GM18868 (cell line): ENCODE results near the gene CHMP6.

Experiments
- ATAC-seq: cut with Tn5 transposase; IDR thresholded peaks from one replicate; pipeline ENCODE4 v1.9.1; 2021; ENCODE audit warnings: mild to moderate bottlenecking, moderate library complexity; ENCODE audit not compliant: unreplicated experiment

The CHMP6 gene

GRCh38 chr17:80991645-80992076 lies at the start of gene CHMP6:
TSS of gene CHMP6 (plus strand) at chr17:80991841. CDS start at chr17:80991919, 78 bp downstream.
- ATAC-seq = no peak

GRCh38 chr17:80942423-80943345 lies 49.0 kb upstream of the CHMP6 start:
- ATAC-seq = no peak

DNA sequence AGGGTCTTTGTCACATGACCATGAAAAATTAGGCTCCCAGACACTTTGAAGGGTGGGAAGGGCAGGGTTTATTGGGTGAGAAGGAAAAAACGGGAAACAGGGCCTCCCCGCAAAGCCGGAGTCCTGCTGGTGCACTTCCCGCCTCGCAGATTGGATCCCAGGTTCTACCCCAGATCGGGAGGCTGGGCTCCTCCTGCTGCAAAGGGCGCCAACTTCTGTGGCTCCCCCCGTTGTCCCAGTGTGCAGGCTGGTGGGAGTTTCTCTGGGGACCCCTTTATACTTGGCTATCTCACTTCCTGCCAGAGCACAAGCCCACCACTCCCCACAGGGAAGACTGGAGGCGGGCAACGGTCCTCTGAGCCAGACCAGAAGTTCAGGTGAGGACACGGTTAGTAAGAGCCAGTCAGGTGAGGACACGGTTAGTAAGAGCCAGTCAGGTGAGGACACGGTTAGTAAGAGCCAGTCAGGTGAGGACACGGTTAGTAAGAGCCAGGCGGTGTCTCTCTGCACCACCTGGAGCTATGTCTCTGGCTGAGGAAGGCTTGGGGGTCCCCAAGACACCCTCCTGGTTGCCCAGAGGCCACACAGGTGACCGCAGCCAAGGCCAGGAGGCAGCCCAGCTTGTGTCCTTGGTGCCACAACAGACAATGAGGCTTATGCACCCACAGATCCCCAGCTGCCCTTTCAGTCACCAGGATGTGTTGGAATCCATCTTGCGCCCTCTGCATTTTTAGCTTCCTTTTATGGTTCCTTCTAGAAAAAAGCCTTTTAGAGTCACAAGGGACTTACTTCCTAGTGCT lies 48.1 kb upstream of the CHMP6 start:
- no peak for ATAC-seq

DNA sequence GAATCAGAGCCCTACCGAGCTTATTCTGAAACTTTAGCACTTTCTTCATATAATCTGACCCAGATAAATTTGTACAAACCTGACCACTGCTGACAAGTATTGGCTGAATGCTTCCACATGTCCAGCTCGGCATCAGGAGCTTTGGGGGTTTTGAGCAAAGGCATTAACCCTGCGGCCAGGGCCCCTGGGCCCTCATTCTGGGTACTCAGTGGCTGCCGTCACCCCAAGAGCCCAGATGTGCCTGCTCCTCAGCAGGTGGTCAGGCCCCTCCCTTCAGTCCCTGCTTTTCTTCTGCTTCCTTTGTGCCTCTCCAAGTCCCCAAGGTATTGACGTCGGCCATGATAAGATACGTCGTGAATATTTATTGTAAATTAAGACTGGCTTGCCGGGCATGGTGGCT lies 47.3 kb upstream of the CHMP6 start:
- ATAC-seq = no peak

- ATAC-seq = no peak
Observed at GRCh38 chr17:80945736-80946135, 45.9 kb upstream of the CHMP6 start.

DNA sequence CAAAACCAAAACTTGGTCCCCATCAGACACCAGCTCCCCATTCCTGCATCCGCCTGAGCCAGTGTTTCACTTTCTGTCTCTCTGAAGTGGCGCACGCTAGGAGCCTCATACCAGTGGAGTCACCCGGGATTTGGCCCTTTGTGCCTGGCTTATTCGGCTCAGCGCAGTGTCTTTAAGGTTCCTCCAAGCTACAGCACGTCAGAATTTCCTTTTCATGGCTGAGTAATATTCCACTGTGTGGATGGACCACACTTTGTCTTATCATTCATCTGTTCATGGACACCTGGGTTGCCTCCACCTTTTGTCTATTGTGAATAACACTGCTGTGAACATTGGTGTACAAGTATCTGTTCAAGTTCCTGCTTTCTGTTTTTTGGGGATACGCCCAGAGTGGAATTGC lies 45.2 kb upstream of the CHMP6 start:
- no peak for ATAC-seq

GRCh38 chr17:80947200-80947940 lies 44.3 kb upstream of the CHMP6 start:
- ATAC-seq = no peak

- no peak for ATAC-seq
Observed at GRCh38 chr17:80948019-80948975, 43.3 kb upstream of the CHMP6 start.

GRCh38 chr17:80948976-80949450 lies 42.6 kb upstream of the CHMP6 start:
- ATAC-seq = no peak

DNA sequence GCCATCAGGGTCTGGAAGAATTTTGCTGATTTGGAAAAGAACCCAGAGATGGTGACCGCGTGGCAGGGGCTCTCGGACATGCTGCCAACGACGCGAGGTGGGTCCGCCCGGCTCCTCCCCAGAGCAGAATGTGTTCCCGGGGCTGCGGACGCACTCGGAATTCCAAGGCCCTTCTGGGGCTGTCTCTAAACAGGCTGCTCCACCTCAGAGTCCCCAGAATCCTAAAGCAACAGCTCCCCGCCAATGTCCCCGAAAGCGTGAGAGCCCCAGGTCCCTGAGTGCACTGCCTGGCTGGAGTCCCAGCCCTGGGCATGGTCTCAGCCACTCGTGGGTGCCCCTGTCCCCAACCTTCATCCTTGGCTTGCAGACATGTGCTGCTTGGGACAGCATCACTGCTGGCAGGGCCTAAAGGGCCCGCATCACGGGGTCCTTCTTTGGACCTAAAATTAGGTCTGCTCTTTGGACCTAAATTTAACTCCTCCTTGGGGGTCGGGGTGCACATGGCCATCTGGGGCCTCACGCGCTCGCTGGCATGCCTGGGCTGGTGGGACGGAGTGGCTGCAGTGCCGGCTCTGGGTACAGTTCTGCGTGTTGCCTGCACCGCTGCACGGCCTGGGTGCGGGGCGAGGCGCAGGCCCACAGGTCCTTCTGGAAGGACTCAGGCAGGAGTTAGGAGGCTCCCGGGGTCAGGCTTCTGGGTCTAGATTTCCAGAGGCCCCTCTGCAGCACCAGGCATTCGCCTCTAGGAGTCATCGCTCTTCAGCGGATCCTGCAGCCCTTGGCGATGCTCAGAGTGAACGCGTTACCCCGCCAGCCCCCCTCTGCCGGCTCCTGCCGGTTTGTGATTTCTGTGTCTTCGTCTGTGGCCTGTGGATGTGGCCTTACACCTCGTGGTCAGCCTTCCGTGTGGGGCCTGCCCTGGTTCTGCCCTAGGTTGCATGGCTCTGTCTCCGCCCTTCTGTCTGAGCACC lies 41.9 kb upstream of the CHMP6 start:
- ATAC-seq = no peak

GRCh38 chr17:80950466-80951120 lies 41.0 kb upstream of the CHMP6 start:
- ATAC-seq = no peak

DNA sequence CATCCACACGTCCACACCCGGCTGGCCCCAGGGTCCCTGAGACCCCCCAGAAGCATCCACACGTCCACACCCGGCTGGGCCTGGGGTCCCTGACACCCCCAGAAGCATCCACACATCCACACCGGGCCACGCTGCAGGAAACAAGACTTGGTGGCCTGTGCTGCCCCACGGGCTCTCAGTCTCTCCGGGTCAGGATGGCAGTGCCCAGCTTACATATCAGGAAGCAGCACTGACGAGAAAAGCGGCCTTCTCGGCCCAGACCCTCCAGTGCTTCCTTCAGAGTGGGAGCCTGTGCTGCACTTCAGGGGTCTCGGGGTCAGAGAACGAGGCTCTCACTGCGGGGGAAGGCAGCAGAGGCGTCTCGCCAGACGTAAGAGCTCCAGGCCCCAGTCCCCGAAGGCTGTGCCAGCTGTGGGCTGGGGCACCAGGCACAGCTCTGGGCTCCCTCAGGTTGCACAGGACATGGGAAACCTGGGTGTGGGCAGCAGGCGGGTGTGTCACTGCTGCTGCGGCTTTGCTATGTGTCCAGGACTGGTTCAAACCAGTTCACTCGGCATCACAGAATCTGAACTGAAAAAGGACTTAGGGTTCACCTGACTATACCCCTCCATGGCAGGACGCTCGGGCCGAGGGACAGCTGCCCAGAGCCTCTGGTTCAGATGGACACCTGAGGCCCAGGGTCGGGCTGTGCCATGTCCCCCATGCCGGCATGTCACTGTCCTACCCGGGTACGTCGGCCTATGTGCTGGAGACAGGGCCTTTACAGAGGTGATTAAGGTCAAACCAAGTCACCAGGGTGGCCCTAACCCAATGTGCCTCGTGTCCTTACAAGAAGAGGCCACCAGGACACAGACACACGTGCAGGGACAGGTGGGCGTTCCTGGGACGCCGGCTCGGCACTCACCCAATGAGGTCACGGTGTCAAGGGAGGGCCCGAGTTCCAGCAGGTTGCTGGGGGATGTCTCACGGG lies 40.2 kb upstream of the CHMP6 start:
- ATAC-seq = no peak

GRCh38 chr17:80952291-80952690 lies 39.4 kb upstream of the CHMP6 start:
- ATAC-seq = no peak

- no peak for ATAC-seq
Observed at GRCh38 chr17:80953471-80954315, 37.9 kb upstream of the CHMP6 start.

GRCh38 chr17:80955078-80955477 lies 36.6 kb upstream of the CHMP6 start:
- no peak for ATAC-seq

GRCh38 chr17:80955671-80956280 lies 35.9 kb upstream of the CHMP6 start:
- ATAC-seq = no peak
